VCaP (cell line): ENCODE results near the gene ECHDC1.

Experiments
- H3K27ac ChIP-seq: fragments of 450-650 bp; 2 replicates; pipeline ENCODE4 v1.5.1; 2017
- CTCF ChIP-seq: fragments of 450-650 bp; conservative IDR thresholded peaks from 2 replicates; pipeline ENCODE4 v1.5.1; 2017; ENCODE audit warnings: mild to moderate bottlenecking, moderate library complexity

The ECHDC1 gene

GRCh38 chr6:127303917-127304316 is 39.5 kb downstream of the ECHDC1 start:
- no peak overlapping the region for H3K27ac ChIP-seq
- no peak for TF ChIP-seq CTCF

- TF ChIP-seq CTCF, result peak; percentile 78
- no peak overlapping the region for H3K27ac ChIP-seq
Observed at GRCh38 chr6:127302728-127303660, 40.4 kb downstream of the ECHDC1 start.

- no peak for TF ChIP-seq CTCF
- H3K27ac ChIP-seq, result no peak overlapping the region
Observed at GRCh38 chr6:127301199-127301700, 42.2 kb downstream of the ECHDC1 start.

GRCh38 chr6:127300411-127300810 is 43.0 kb downstream of the ECHDC1 start:
- no peak for TF ChIP-seq CTCF

GRCh38 chr6:127299522-127300240 is 43.7 kb downstream of the ECHDC1 start:
- no peak for TF ChIP-seq CTCF
- H3K27ac ChIP-seq, result no peak overlapping the region

More at GRCh38 chr6:127300411-127300810, 43.0 kb downstream of the ECHDC1 start:
- no peak overlapping the region for H3K27ac ChIP-seq

- no peak for TF ChIP-seq CTCF
- no peak overlapping the region for H3K27ac ChIP-seq
Observed at GRCh38 chr6:127298475-127298874, 44.9 kb downstream of the ECHDC1 start.

- no peak for TF ChIP-seq CTCF
- no peak overlapping the region for H3K27ac ChIP-seq
Observed at GRCh38 chr6:127297502-127298070, 45.8 kb downstream of the ECHDC1 start.
